ENCODE data around the gene EXOC3. TPM values are rescaled to one million over a fixed set of nuclear protein-coding genes. Genes with fewer than 3 reads are reported as not detected.

The EXOC3 gene
- total RNA-seq, 1 donor from 2014 or later: 43.9 TPM

DNA sequence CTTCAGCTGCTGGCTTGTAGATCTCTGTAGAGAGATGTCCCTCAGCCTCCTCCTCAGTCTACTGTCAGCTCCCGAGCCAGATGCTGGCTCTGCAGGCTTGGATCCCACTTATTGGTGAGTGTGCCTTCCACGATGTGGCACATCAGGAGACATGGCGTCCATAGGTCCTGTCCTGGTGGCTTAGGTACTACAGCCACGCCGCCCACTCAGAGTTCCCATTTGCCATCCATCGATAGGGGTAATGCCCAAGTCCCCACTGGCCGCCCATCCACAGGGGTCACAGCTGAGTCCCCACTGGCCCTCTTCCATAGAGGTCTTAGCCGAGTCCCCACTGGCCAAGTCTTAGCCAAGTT is 17.3 kb downstream of the EXOC3 start:
- no peaks in the 10 kb centered on the region for H3K9me3 Mint-ChIP-seq (ENCODE audit: unreplicated experiment)

DNA sequence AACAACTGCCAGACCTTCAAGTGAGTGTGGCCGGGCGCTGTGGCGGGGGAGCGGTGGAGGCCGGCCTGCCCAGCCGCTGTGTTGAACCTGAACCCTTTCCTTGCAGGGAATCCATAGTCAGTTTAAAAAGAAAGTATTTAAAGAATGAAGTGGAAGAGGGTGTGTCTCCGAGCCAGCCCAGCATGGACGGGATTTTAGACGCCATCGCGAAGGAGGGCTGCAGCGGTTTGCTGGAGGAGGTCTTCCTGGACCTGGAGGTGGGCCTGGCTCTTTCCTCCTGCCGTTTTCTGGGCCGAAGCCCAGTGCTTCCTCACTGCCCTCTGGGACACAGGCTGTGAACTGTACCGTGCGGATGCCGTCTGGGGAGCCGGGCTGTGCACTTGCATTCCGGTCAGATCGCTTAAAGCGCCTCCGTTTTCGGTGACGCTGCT is 19.1 kb downstream of the EXOC3 start:
- H3K27me3 Mint-ChIP-seq (ENCODE audit: unreplicated experiment): peaks cover 3% of the 10 kb centered on the region
- H3K4me1 Mint-ChIP-seq (ENCODE audit: unreplicated experiment): no peaks in the 10 kb centered on the region
- TF ChIP-seq CTCF (IDR thresholded peaks at IDR 0.05; ENCODE audit: unreplicated experiment): no peak
- DNase-seq (ENCODE audit: low spot score): no peak
- no peak overlapping the region for H3K4me3 Mint-ChIP-seq (ENCODE audit: unreplicated experiment)
- H3K27ac Mint-ChIP-seq (ENCODE audit: unreplicated experiment): no peak overlapping the region
- H3K9me3 Mint-ChIP-seq (ENCODE audit: unreplicated experiment): no peaks in the 10 kb centered on the region
- peaks cover 46% of the 10 kb centered on the region for H3K36me3 Mint-ChIP-seq (ENCODE audit: low read depth, unreplicated experiment)

More for the DNA sequence above, 17.3 kb downstream of the EXOC3 start:
- Mint-ChIP-seq H3K27ac (ENCODE audit: unreplicated experiment) (no peak overlapping the region), H3K4me3 (ENCODE audit: unreplicated experiment) (no peak overlapping the region), H3K36me3 (ENCODE audit: low read depth, unreplicated experiment) (peaks cover 44% of the 10 kb centered on the region), H3K27me3 (ENCODE audit: unreplicated experiment) (peaks cover 2% of the 10 kb centered on the region), H3K4me1 (ENCODE audit: unreplicated experiment) (no peaks in the 10 kb centered on the region)
- DNase-seq (ENCODE audit: low spot score): no peak
- TF ChIP-seq CTCF (IDR thresholded peaks at IDR 0.05; ENCODE audit: unreplicated experiment): no peak

- no peak overlapping the region for H3K4me3 Mint-ChIP-seq (ENCODE audit: unreplicated experiment)
- H3K36me3 Mint-ChIP-seq (ENCODE audit: low read depth, unreplicated experiment): peaks cover 42% of the 10 kb centered on the region
Measured at GRCh38 chr5:463301-463700, 20.3 kb downstream of the EXOC3 start.

DNA sequence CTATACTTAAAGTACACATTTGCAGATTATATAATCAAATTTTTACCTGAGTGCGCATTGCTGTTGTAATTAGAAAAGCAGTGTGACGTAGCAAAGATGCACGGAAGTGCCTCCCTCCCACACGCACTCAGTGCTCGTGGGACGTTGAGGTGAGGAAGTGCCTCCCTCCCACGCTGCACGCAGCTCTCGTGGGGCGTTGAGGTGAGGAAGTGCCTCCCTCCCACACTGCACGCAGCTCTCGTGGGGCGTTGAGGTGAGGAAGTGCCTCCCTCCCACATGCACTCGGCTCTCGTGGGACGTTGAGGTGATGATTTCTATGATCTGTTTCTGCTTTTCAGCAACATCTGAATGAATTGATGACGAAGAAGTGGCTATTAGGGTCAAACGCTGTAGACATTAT is 21.0 kb downstream of the EXOC3 start:
- H3K36me3 Mint-ChIP-seq (ENCODE audit: low read depth, unreplicated experiment): peaks cover 42% of the 10 kb centered on the region
- H3K27me3 Mint-ChIP-seq (ENCODE audit: unreplicated experiment): peaks cover 3% of the 10 kb centered on the region

More at GRCh38 chr5:463301-463700, 20.3 kb downstream of the EXOC3 start:
- TF ChIP-seq CTCF (IDR thresholded peaks at IDR 0.05; ENCODE audit: unreplicated experiment): no peak
- peaks cover 3% of the 10 kb centered on the region for H3K27me3 Mint-ChIP-seq (ENCODE audit: unreplicated experiment)
- H3K9me3 Mint-ChIP-seq (ENCODE audit: unreplicated experiment): no peaks in the 10 kb centered on the region
- no peak for DNase-seq (ENCODE audit: low spot score)
- H3K4me1 Mint-ChIP-seq (ENCODE audit: unreplicated experiment): no peaks in the 10 kb centered on the region
- no peak overlapping the region for H3K27ac Mint-ChIP-seq (ENCODE audit: unreplicated experiment)

DNA sequence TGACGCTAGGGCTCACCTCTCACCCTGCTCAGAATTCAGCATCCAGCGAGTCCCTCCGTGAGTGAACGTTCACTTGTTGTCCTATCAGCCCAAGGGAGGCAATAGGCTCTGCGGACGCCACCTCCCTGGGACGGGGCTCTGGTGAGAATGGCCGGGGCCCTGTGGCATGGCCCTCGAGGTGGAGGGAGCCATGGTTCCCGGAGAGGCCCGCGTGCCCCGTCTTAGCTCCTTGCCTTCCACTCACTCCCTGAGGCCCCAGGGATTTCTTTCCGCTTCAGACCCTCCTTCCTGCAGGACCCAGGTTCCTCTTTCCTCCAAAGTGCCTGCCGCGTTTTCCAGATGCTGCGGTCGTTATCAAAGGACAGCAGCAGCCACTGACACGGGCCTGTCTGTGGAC is 21.5 kb downstream of the EXOC3 start:
- Mint-ChIP-seq H3K27me3 (ENCODE audit: unreplicated experiment) (peaks cover 3% of the 10 kb centered on the region), H3K9me3 (ENCODE audit: unreplicated experiment) (no peaks in the 10 kb centered on the region), H3K27ac (ENCODE audit: unreplicated experiment) (no peak overlapping the region), H3K4me3 (ENCODE audit: unreplicated experiment) (no peak overlapping the region), H3K36me3 (ENCODE audit: low read depth, unreplicated experiment) (peaks cover 37% of the 10 kb centered on the region), H3K4me1 (ENCODE audit: unreplicated experiment) (no peaks in the 10 kb centered on the region)
- TF ChIP-seq CTCF (IDR thresholded peaks at IDR 0.05; ENCODE audit: unreplicated experiment): no peak
- DNase-seq (ENCODE audit: low spot score): no peak

More for the DNA sequence above, 21.0 kb downstream of the EXOC3 start:
- DNase-seq (ENCODE audit: low spot score): no peak
- Mint-ChIP-seq H3K4me3 (ENCODE audit: unreplicated experiment) (no peak overlapping the region), H3K9me3 (ENCODE audit: unreplicated experiment) (no peaks in the 10 kb centered on the region), H3K4me1 (ENCODE audit: unreplicated experiment) (no peaks in the 10 kb centered on the region), H3K27ac (ENCODE audit: unreplicated experiment) (no peak overlapping the region)
- TF ChIP-seq CTCF (IDR thresholded peaks at IDR 0.05; ENCODE audit: unreplicated experiment): no peak

Measured in endothelial cell (in vitro differentiated cells).